HG02885 (cell line): Measurements from ENCODE around the gene TRIP13.

ENCODE experiments used
- ATAC-seq: cut with Tn5 transposase; IDR thresholded peaks from one replicate; pipeline ENCODE4 v1.9.1; 2021; ENCODE audit warnings: mild to moderate bottlenecking; ENCODE audit not compliant: unreplicated experiment, poor library complexity

The TRIP13 gene

DNA sequence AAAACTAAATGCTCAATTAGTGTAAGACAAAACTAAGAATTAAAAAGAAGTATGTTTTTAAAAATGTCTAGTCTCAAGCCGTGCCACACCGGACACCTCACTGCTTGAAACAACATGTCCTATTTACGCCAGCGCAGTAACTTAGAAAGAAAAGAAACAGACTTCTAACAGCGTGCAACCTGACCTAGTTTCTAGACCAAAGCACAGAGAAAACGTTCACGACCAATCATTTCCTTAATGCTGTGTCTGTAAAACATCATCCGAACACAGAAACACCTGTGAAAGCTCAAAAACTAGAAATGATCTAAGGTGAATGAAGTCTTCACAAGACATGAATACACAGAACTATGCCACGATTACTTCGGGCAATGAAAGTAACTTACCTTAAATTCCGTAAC lies 4.0 kb upstream of the TRIP13 start:
- no peak for ATAC-seq

- ATAC-seq = no peak
These were observed 3.5 kb upstream of the TRIP13 start for GRCh38 chr5:889075-889710.

DNA sequence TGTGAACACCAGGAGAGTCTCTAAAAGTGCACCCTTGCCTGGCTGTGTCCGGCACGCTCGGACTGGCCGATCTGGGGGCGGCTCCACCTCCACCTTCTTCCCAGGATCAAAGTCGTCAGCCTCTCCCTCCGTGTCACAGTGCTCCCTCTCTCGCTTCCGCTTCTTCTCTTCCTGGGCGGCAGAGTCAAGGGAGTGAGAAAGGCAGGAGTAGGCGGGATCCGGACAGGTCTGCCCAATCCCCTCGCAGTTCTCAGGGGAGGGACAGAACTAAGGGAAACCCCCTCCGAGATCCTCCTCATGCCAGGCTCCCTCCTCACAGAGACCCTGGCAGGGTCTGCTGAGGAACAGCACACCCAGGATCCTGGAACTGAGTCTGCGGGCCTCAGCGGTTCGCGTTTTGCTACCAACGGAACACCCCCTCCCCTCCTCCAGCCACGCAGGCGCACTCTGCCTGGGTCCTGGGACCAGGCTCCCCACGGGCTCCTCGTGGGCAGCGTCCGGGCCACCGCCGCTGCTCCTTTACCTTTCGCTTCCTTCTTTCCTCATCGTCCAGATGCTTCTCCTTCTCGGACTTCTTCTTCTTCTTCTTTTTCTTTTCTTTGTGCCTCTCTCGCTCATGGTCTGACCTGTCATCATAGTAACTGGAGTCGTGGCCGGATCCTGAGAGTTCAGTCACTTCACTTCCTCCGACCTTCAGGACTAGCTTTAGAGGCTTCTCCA lies 1.4 kb upstream of the TRIP13 start:
- no peak for ATAC-seq

- ATAC-seq = peak; percentile 9
These were observed 769 bp upstream of the TRIP13 start for GRCh38 chr5:891837-892393.

DNA sequence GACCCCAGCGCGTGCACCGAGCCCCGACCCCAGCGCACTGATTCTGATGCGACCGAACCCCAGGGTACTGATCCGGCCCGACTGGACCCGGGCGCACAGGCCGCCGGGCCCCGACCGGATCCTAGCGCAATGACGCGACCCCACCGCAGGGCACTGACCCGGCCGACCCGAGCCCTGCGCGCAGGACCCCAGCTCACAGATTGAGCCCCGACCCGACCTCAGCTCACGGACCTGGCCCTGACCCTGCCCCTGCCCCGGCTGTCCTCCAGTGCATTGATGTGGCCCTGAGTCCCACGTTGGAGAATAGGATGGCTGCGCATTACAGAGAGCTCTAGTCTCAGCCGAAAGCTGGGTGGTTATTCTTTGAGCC lies 438 bp downstream of the TRIP13 start:
- ATAC-seq = peak; percentile 20

- no peak for ATAC-seq
These were observed 1.0 kb downstream of the TRIP13 start for GRCh38 chr5:893711-894110.

GRCh38 chr5:900781-901180 lies 8.1 kb downstream of the TRIP13 start:
- no peak for ATAC-seq

- ATAC-seq = no peak
These were observed 9.6 kb downstream of the TRIP13 start for GRCh38 chr5:902129-902916.

GRCh38 chr5:903756-904096 lies 11.0 kb downstream of the TRIP13 start:
- ATAC-seq = no peak

- no peak for ATAC-seq
These were observed 12.5 kb downstream of the TRIP13 start for GRCh38 chr5:905139-905642.

DNA sequence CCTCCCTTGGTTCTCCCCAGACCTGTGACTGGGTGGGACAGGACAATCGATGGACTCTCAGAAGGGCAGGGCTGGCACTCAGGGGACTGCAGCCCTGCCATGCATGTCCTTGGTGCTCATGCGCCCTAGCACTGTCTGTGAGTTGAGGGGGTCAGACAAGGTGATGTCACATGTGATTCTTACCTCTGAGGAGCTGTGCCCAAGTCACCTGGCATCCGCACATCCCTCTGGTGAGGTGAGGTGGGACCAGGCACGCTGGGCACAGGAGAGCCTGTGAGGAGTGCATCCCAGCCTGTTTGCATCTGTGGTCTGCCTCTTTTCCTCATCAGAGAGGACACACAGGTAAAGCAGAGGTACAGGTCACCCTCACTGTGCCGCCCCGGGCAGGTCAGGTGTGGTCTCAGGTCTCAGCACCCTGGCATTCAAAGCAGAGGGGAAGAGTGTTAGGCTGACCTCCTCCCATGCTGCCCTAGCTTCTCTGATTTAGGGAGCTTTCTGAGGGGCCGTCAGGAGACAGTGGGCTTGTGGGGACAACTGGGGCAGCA lies 14.8 kb downstream of the TRIP13 start:
- no peak for ATAC-seq

- ATAC-seq = no peak
These were observed 15.5 kb downstream of the TRIP13 start for GRCh38 chr5:908172-908571.

DNA sequence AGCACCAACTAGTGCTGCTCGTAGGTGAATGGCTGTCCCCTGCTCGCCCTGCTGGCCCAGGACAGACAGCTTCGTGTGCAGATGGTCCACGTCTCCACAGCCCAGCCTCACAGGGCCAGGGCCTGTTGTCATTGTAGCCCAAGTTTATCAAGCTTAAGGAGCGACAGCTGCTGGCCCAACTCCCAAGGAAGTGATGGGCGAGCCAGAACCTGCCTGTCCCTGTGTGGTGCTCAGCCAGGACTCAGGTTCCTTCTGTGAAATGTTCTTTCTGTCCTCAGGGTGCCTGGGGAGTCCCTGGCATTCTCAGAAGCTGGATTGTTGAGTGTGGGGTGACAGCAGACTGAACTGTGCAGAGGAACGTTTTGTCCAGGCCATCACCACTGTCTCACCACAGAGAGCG lies 16.4 kb downstream of the TRIP13 start:
- no peak for ATAC-seq

- no peak for ATAC-seq
These were observed 17.5 kb downstream of the TRIP13 start for GRCh38 chr5:909994-910768.

GRCh38 chr5:910769-911160 lies 18.1 kb downstream of the TRIP13 start:
- ATAC-seq = no peak

DNA sequence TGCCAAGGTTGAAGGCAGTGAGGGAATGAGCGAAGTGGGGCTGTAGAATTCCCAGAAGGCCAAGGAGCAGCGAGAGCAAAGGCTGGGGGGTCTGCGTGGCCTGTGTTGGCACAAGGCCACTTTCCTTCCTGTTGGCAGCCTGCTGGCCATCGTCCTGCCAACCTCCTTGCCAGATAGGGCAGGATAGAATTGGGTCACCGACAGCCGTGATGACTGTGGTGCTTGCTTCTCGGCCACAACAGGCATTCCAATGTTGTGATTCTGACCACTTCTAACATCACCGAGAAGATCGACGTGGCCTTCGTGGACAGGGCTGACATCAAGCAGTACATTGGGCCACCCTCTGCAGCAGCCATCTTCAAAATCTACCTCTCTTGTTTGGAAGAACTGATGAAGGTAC lies 18.9 kb downstream of the TRIP13 start:
- ATAC-seq = no peak

- ATAC-seq = no peak
These were observed 19.8 kb downstream of the TRIP13 start for GRCh38 chr5:912280-913091.

DNA sequence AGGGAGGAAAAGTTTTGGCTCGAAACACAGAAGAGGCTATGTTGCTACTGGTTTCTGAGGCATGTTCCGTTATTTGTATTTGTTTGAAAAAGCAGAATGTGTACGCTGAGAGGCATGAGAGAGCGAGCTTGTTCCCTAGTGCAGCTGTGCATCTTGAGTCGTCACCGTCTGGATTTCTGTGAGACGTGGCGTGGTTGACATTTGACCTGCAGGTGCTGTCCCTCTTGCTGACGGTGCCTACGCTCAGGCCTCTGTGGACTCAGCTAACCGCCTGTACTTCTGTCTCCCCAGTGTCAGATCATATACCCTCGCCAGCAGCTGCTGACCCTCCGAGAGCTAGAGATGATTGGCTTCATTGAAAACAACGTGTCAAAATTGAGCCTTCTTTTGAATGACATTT lies 21.5 kb downstream of the TRIP13 start:
- ATAC-seq = no peak

DNA sequence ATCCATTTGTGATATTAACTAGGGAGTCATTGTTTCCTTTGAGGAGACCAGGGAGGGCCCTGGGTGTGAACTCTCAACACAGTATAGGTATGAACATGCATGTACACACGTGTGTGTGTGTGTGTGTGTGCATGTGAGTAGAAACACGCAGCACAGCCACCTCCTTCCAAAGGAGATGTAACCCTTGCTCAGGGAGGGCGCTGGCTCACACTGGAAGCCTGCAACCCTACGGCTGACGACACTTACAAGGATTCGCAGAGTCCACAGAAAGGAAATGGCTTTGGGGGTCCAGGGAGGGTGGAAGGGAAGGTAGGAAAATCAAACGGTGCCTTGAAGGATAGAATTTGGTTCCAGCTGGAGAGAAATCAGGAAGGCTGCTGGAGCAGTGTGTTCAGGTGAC lies 21.9 kb downstream of the TRIP13 start:
- no peak for ATAC-seq
